DOHH2 (cell line): ENCODE results near the gene TFB1M.

Experiments
- H3F3A ChIP-seq: fragments of 200-600 bp; sonication (generic), shearing (Covaris generic); 2 replicates; pipeline ENCODE4 v1.6.0; 2016; ENCODE audit warnings: antibody characterized with exemption, mild to moderate bottlenecking; ENCODE audit not compliant: control insufficient read depth, insufficient read depth
- H3K27ac ChIP-seq: fragments of 200-600 bp; sonication (generic); 2 replicates; pipeline ENCODE4 v1.5.1; 2014; ENCODE audit warnings: low read depth, mild to moderate bottlenecking, low read length, moderate library complexity
- H3K27me3 ChIP-seq: fragments of 200-600 bp; sonication (generic); 2 replicates; pipeline ENCODE4 v1.6.1; 2014; ENCODE audit warnings: mild to moderate bottlenecking, low read length, mixed read lengths; ENCODE audit not compliant: control insufficient read depth
- H3K36me3 ChIP-seq: fragments of 200-600 bp; sonication (generic); 2 replicates; pipeline ENCODE4 v1.6.1; 2014; ENCODE audit warnings: mild to moderate bottlenecking, low read length, moderate library complexity, mixed read lengths; ENCODE audit not compliant: control insufficient read depth
- H3K4me1 ChIP-seq: fragments of 200-600 bp; sonication (generic); 2 replicates; pipeline ENCODE4 v1.6.1; 2014; ENCODE audit warnings: mild to moderate bottlenecking, low read length, mixed read lengths; ENCODE audit not compliant: control insufficient read depth
- H3K4me2 ChIP-seq: fragments of 200-600 bp; sonication (generic); 2 replicates; pipeline ENCODE4 v1.6.0; 2014; ENCODE audit warnings: mild to moderate bottlenecking, low read length, moderate library complexity
- H3K4me3 ChIP-seq: fragments of 200-600 bp; sonication (generic); 2 replicates; pipeline ENCODE4 v1.5.1; 2014; ENCODE audit warnings: mild to moderate bottlenecking, low read length, mixed read lengths
- H3K79me2 ChIP-seq: fragments of 200-600 bp; sonication (generic); 2 replicates; pipeline ENCODE4 v1.6.1; 2014; ENCODE audit warnings: mild to moderate bottlenecking, low read length, mixed read lengths; ENCODE audit not compliant: control insufficient read depth
- H3K9me2 ChIP-seq: fragments of 200-600 bp; sonication (generic); replicated peaks from 2 replicates; pipeline ENCODE4 v1.6.1; 2014; ENCODE audit warnings: mild to moderate bottlenecking, low read length, mixed read lengths; ENCODE audit not compliant: control insufficient read depth
- H3K9me3 ChIP-seq: fragments of 200-600 bp; sonication (generic); 2 replicates; pipeline ENCODE4 v1.6.1; 2014; ENCODE audit warnings: antibody characterized with exemption, low read length, mixed read lengths; ENCODE audit not compliant: control insufficient read depth, insufficient read depth
- H4K20me1 ChIP-seq: fragments of 200-600 bp; sonication (generic); 2 replicates; pipeline ENCODE4 v1.6.0; 2014; ENCODE audit warnings: low read depth, mild to moderate bottlenecking, antibody characterized with exemption, low read length, moderate library complexity; ENCODE audit not compliant: control insufficient read depth, insufficient read depth
- EZH2phosphoT487 ChIP-seq: fragments of 200-600 bp; sonication (generic); IDR thresholded peaks from 2 replicates; pipeline ENCODE4 v1.6.1; 2017; ENCODE audit warnings: borderline replicate concordance, mild to moderate bottlenecking, antibody characterized with exemption, low read length, moderate library complexity, mixed read lengths
- TF ChIP-seq, protein P1 (sequence below): fragments of 200-600 bp; sonication (generic); IDR thresholded peaks from one replicate; pipeline ENCODE4 v1.5.1; 2014; ENCODE audit warnings: antibody characterized with exemption, mild to moderate bottlenecking, low read depth, low read length; ENCODE audit not compliant: poor library complexity, severe bottlenecking

The TFB1M gene

DNA sequence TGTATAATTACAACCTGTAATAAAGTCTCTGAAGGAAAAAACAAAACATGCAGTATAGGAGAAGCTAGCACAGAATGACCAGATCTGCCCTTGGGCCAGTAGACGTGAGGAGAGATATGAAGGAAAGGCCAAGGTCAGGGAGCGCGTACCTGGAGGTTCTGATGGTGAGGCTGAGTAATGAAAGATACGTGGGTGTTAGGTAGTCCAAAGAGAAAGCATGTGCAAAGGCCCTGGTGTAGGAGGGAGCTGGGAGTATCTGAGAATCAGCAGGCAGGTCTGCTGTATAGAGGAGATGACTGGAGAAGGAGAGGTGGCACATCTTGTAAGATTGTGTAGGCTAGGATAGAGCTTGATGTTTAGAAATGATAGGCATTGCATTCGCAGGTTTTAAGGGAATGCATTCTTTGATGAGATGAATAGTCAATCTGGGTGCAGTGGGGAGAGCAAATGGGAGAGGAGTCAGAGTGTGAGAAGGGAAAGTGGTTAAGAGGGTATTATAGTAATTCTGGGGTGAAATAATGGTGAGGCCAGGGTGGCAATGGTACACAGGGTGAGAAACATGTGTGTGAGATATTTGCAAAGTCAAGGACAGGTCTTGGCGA is 15.9 kb upstream of the TFB1M start:
- H3F3A ChIP-seq: peaks cover 3% of the 10 kb centered on the region; the same call in 1 of the 2 replicates
- H3K4me2 ChIP-seq: no peak overlapping the region
- H3K4me3 ChIP-seq: no peak overlapping the region
- H4K20me1 ChIP-seq: no peaks in the 10 kb centered on the region
- H3K4me1 ChIP-seq: peaks cover 58% of the 10 kb centered on the region
- H3K27ac ChIP-seq: no peak overlapping the region
- no peaks in the 10 kb centered on the region for H3K27me3 ChIP-seq
- no peaks in the 10 kb centered on the region; the same call in 1 of the 2 replicates for H3K36me3 ChIP-seq
- H3K9me2 ChIP-seq: no peaks in the 10 kb centered on the region
- H3K79me2 ChIP-seq: no peaks in the 10 kb centered on the region
- no peak for TF ChIP-seq EZH2phosphoT487
- TF ChIP-seq, protein P1, sequence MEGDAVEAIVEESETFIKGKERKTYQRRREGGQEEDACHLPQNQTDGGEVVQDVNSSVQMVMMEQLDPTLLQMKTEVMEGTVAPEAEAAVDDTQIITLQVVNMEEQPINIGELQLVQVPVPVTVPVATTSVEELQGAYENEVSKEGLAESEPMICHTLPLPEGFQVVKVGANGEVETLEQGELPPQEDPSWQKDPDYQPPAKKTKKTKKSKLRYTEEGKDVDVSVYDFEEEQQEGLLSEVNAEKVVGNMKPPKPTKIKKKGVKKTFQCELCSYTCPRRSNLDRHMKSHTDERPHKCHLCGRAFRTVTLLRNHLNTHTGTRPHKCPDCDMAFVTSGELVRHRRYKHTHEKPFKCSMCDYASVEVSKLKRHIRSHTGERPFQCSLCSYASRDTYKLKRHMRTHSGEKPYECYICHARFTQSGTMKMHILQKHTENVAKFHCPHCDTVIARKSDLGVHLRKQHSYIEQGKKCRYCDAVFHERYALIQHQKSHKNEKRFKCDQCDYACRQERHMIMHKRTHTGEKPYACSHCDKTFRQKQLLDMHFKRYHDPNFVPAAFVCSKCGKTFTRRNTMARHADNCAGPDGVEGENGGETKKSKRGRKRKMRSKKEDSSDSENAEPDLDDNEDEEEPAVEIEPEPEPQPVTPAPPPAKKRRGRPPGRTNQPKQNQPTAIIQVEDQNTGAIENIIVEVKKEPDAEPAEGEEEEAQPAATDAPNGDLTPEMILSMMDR: no peak
- H3K9me3 ChIP-seq: peaks cover 1% of the 10 kb centered on the region; the same call in 1 of the 2 replicates

DNA sequence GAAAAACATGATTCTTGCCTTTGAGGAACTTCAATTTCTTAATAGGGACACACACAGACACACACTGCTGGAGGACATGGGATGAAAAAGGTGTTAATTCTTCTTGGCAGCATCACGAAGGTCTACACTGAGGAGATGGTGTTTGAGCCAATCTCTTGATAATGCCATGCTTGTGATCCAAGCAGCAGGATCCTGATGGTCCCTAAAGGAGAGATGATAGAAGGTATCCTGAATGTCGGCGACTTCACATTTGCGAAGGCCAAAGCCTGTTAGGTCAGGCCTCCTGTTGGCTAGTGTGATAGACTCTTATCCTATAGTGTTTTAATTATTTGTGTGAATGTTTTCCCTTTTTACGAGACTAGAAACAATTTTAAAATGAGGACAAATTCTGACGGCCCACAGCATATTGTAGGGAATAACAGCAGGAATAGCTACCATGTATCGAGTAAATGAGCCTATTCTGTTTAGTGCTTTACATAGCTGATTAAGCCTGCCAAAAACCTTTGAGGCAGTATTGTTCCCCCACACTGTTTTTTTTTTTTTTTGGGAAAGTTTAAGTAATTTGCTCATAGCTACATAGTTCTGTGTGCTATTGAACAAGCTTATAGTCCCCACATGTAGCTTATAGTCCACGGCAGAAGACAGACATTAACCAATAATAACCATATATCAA is 15.3 kb upstream of the TFB1M start:
- Histone ChIP-seq H3K4me3 (no peak overlapping the region), H3K9me3 (no peaks in the 10 kb centered on the region), H3K27ac (no peak overlapping the region), H3K4me1 (peaks cover 57% of the 10 kb centered on the region), H3K9me2 (no peaks in the 10 kb centered on the region), H4K20me1 (no peaks in the 10 kb centered on the region), H3F3A (peaks cover 3% of the 10 kb centered on the region; the same call in 1 of the 2 replicates), H3K4me2 (no peak overlapping the region), H3K36me3 (no peaks in the 10 kb centered on the region; the same call in 1 of the 2 replicates), H3K27me3 (no peaks in the 10 kb centered on the region), H3K79me2 (no peaks in the 10 kb centered on the region)
- TF ChIP-seq EZH2phosphoT487: no peak
- TF ChIP-seq, protein P1: no peak

DNA sequence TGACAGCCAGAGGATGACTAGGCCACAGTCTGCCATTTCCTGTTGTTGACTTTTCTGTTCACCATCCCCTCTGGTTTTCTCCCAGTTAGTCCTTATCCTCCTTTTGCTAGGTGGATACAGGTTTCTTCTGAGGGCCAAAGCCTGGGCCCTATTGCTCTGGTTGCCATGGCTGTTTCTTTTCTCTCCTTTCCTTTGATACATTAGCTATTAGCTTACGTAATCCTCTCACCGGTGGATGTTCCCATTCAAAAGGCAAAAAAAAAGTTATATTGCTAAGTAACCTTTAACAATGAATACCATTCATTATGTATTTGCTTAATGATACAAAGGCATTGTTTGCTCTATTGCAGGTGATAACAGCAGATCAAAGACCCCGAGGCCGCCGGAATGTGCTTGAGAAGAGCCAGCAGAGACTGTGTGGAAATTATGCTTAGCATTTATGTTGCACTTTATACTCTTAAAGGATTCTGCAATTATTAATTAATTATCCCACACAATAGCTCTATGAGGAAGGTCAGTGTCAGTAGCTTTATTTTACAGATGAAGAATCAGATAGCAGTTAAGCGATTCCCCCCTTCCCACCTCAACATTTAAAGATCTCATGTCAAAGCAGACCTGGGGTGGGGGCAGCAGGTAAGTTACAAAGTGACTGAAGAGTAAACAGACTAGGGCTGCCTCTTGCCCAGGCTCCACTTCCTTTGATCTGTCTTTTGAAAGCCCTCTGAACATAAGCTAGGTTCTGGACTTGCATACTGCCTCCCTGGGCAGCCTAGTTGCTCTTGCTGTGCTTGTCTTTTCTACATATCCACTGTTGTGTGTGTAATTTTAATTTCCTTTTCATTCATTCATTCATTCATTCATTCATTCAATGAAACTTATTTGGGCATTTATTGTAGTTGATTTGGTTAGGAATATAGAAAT is 14.5 kb upstream of the TFB1M start:
- Histone ChIP-seq H3K79me2 (no peaks in the 10 kb centered on the region), H3K4me3 (no peak overlapping the region), H3K27me3 (no peaks in the 10 kb centered on the region), H3K9me2 (no peaks in the 10 kb centered on the region), H3K27ac (no peak overlapping the region), H3F3A (peaks cover 3% of the 10 kb centered on the region; the same call in 1 of the 2 replicates), H4K20me1 (no peaks in the 10 kb centered on the region), H3K9me3 (no peaks in the 10 kb centered on the region), H3K4me2 (no peak overlapping the region), H3K36me3 (no peaks in the 10 kb centered on the region; the same call in 1 of the 2 replicates), H3K4me1 (peaks cover 49% of the 10 kb centered on the region)
- TF ChIP-seq EZH2phosphoT487: no peak
- TF ChIP-seq, protein P1: no peak
